Measurements from ENCODE around the gene GPC1. TPM values are rescaled to one million over a fixed set of nuclear protein-coding genes. Genes with fewer than 3 reads are reported as not detected.
A peak's percentile ranks its signal among the peaks of the same experiment; 100 is the strongest.

GPC1 gene
- total RNA-seq, 4 donors from 2014 or later = 4.4 to 18.2 (median 7.1) TPM

DNA sequence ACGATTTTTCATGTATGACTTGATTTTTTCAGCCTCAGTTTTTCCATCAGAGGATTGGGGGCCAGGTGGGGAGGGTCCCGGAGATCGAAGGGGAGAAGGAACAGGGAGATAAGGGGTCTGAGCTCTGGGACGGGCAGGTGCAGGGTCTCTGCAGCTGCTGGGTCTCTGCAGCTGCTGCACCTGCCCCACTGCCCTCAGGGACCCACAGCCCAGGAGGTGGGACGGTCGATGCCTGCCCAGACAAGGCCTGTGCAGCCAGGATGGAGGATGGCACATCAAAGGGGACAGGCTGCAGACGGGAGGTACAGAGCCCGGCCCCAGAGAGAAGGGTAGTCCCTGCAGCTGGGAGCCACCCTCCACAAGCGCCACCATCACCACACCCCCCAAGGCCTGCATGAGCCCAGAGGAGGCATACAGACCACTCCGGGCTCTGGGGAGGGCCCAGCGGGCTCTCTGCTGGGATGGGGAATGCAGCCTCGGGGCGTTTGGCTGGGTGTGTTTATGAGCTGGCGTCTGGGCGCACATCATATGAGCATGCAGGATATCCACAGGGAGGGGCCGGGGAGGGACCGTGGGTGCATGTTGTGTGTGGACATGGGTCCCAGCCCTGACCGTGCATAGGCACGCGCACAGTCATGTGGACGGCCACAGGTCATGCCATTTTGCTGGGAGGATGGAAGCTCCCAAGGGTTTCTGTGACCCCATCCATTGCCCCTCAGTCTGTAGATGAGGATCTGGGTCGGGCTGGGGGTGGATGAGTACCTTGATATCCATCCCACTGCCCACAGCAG lies 34.9 kb upstream of the GPC1 start:
- H3K36me3 ChIP-seq = no peaks in the 10 kb centered on the region
- no peaks in the 10 kb centered on the region for H3K4me1 ChIP-seq
- H3K9me3 ChIP-seq = no peaks in the 10 kb centered on the region
- H3K27ac ChIP-seq = no peak overlapping the region
- peak in 2 of 3 donors; percentile 35 to 38 for DNase-seq
- H3K27me3 ChIP-seq = no peaks in the 10 kb centered on the region
- H3K4me3 ChIP-seq = no peak overlapping the region
- TF ChIP-seq POLR2A (IDR thresholded peaks at IDR 0.05) = no peak
- TF ChIP-seq, protein P1, sequence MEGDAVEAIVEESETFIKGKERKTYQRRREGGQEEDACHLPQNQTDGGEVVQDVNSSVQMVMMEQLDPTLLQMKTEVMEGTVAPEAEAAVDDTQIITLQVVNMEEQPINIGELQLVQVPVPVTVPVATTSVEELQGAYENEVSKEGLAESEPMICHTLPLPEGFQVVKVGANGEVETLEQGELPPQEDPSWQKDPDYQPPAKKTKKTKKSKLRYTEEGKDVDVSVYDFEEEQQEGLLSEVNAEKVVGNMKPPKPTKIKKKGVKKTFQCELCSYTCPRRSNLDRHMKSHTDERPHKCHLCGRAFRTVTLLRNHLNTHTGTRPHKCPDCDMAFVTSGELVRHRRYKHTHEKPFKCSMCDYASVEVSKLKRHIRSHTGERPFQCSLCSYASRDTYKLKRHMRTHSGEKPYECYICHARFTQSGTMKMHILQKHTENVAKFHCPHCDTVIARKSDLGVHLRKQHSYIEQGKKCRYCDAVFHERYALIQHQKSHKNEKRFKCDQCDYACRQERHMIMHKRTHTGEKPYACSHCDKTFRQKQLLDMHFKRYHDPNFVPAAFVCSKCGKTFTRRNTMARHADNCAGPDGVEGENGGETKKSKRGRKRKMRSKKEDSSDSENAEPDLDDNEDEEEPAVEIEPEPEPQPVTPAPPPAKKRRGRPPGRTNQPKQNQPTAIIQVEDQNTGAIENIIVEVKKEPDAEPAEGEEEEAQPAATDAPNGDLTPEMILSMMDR (IDR thresholded peaks at IDR 0.05) = no peak

DNA sequence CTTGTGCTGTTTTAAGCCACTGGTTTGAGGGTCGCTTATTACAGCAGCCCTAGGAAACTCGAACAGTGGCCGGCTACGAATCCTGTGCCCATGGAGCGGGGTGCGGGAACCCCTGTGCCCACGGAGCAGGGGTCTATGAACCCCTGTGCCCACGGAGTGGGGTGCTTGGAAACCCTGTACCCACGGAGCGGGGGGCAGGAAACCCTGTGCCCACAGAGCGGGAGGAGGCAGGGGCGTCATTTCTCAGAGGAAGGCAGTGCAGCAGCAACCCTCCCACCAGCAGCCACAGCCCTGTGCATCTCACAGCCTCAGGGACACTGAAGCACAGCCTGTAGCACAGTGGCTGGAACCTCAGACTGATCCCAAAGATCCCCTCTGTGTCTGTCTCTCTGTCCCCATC lies 34.2 kb upstream of the GPC1 start:
- Histone ChIP-seq H3K4me3 (no peak overlapping the region), H3K27ac (no peak overlapping the region), H3K4me1 (no peaks in the 10 kb centered on the region), H3K36me3 (no peaks in the 10 kb centered on the region), H3K9me3 (no peaks in the 10 kb centered on the region), H3K27me3 (no peaks in the 10 kb centered on the region)
- TF ChIP-seq, protein P1 (IDR thresholded peaks at IDR 0.05) = no peak
- no peak for TF ChIP-seq POLR2A (IDR thresholded peaks at IDR 0.05)
- DNase-seq = peak in 1 of 3 donors; percentile 20

DNA sequence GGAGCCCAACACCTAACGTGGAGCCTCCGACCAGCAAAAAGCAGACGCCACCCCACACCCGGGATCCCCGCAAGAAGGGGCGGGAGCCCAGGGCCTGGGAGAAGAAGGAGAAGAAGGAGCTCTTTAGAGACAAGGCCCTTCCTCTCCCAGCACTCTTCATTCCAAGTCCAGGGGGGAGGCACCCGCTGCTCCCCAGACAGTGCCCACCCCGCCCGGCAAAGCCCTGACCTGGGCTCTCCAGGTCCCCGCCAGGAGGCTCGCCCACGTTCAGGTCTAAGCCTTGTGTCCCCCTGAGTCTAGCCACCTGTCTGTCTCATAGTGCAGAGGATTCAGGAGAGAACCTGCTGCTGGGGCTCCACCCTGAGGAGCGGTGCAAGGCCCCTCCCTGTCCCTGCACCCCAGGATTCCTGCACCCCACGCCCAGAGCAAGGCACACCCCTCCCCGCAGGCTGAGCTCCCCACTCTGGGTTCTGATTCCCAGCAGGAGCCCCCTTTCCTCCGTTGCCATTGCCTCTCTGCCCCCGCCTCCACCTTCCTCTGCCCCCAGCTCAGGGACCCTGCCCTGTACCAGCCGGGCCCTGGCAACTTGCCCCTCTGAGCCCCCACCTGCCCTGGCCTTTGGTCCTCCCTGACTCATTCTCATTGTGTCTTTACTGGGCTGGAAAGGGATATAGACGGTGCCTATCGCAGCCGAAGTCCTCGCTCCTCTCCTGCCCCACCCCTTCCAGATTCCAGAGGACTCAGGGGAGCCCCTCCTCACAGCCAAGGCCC lies 33.5 kb upstream of the GPC1 start:
- H3K4me1 ChIP-seq = no peaks in the 10 kb centered on the region
- peak in 1 of 3 donors; percentile 23 for DNase-seq
- H3K27me3 ChIP-seq = no peaks in the 10 kb centered on the region
- no peak overlapping the region for H3K4me3 ChIP-seq
- H3K27ac ChIP-seq = no peak overlapping the region
- no peak for TF ChIP-seq POLR2A (IDR thresholded peaks at IDR 0.05)
- TF ChIP-seq, protein P1 (IDR thresholded peaks at IDR 0.05) = no peak
- no peaks in the 10 kb centered on the region for H3K36me3 ChIP-seq
- no peaks in the 10 kb centered on the region for H3K9me3 ChIP-seq

DNA sequence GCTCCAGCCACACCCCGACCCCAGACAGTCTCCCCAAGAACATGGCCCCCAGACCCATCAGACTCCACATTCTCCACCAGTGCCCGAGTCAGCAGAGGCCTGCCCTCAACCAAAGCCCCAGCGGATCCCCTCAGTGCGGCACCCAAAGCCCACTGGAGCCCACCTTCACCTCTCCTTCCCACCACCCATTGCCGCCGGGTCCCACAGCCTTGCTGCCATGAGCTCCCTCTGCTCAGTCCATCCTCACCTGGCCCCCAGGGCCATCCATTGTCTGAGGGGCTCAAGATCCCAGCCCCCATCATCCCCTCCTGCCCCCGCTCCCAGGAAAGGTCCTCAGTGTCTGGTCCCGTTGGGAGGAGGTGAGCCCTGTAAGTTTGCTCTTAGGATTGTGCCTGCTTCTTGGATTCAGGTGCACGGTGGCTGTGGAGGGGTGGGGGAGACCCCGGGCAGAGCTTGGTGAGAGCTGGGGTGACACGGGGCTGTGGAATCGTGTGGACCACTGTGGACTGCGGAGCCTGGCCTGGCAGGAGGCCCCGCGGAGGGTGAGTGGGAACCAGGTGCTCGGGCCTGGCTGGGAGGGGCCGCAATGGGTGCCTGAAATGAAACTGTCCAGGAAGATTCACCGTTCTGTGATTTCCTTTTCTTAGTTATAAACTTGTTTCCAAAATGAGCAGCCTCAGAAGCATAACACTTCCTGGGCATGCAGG lies 32.7 kb upstream of the GPC1 start:
- Histone ChIP-seq H3K27me3 (no peaks in the 10 kb centered on the region), H3K4me3 (no peak overlapping the region), H3K9me3 (no peaks in the 10 kb centered on the region), H3K27ac (no peak overlapping the region), H3K4me1 (no peaks in the 10 kb centered on the region), H3K36me3 (no peaks in the 10 kb centered on the region)
- DNase-seq = peak in 1 of 3 donors; percentile 47
- TF ChIP-seq, protein P1 (IDR thresholded peaks at IDR 0.05) = no peak
- no peak for TF ChIP-seq POLR2A (IDR thresholded peaks at IDR 0.05)

DNA sequence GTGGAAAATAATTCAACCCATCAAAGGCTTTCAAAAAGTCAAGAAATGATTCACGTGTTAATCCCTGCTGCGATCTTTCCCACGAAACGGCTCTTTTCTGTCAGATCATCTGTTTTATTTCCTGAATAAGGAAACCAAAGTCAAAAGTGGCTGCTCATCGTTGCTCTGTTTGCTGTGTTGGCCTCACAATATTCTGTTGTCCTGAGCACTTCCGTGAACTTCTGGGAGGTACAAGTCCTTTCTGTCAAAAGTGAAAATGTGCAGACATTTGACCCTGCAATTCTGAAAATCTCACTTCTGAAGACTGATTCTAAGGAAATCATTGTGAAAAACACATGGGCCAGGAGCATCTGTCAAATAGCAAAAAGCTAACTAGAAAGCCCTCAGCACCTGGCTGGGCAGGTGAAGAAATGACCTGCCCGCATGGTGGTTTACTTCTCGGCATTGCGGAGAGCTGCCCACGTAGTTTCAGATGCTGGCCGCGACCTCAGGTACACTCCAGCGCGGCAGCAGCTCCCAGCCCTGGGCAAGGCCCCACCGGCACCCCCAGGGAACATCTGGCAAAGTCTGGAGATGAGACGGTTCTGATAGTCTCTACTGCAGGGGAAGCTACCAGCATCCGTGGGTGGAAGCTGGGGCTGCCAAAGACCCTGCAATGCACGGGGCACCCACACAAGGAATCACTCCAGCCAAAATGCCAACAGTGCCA lies 31.9 kb upstream of the GPC1 start:
- DNase-seq = no peak
- Histone ChIP-seq H3K4me1 (no peaks in the 10 kb centered on the region), H3K27ac (no peak overlapping the region), H3K9me3 (no peaks in the 10 kb centered on the region), H3K36me3 (no peaks in the 10 kb centered on the region), H3K27me3 (no peaks in the 10 kb centered on the region), H3K4me3 (no peak overlapping the region)
- TF ChIP-seq POLR2A (IDR thresholded peaks at IDR 0.05) = no peak
- TF ChIP-seq, protein P1 (IDR thresholded peaks at IDR 0.05) = no peak

Measured in Peyer's patch (tissue), 4 donors.